Parathyroid adenoma (tissue), 2 donors: ENCODE results near the gene SYT2.

Experiments used
- H2AFZ ChIP-seq: fragments of 300-600 bp; sonication (generic); one replicate; pipeline ENCODE4 v1.7.0; 2017; ENCODE audit warnings: antibody characterized with exemption, mild to moderate bottlenecking
- H3K27ac ChIP-seq: fragments of 300-600 bp; sonication (generic); one replicate; pipeline ENCODE4 v1.7.0; 2017
- H3K27me3 ChIP-seq: fragments of 300-600 bp; sonication (generic); one replicate; pipeline ENCODE4 v1.7.0; 2017; ENCODE audit warnings: low read length; ENCODE audit not compliant: control insufficient read depth, insufficient read depth
- H3K36me3 ChIP-seq: fragments of 300-600 bp; sonication (generic); one replicate; pipeline ENCODE4 v1.7.0; 2017; ENCODE audit warnings: low read length; ENCODE audit not compliant: control insufficient read depth, insufficient read depth
- H3K4me1 ChIP-seq: fragments of 300-600 bp; sonication (generic); one replicate; pipeline ENCODE4 v1.7.0; 2017; ENCODE audit warnings: control low read depth
- H3K4me2 ChIP-seq: fragments of 300-600 bp; sonication (generic); one replicate; pipeline ENCODE4 v1.7.0; 2017; ENCODE audit warnings: low read length
- H3K4me3 ChIP-seq: fragments of 300-600 bp; sonication (generic); one replicate; pipeline ENCODE4 v1.7.0; 2017; ENCODE audit warnings: low read depth, low read length
- H3K79me2 ChIP-seq: fragments of 300-600 bp; sonication (generic); one replicate; pipeline ENCODE4 v1.7.0; 2017; ENCODE audit warnings: control low read depth
- H3K9ac ChIP-seq: fragments of 300-600 bp; sonication (generic); one replicate; pipeline ENCODE4 v1.7.0; 2017; ENCODE audit warnings: mild to moderate bottlenecking
- H3K9me3 ChIP-seq: fragments of 300-600 bp; sonication (generic); one replicate; pipeline ENCODE4 v1.7.0; 2017; ENCODE audit warnings: low read length; ENCODE audit not compliant: control insufficient read depth
- CTCF ChIP-seq: fragments of 300-600 bp; sonication (generic); IDR thresholded peaks from one replicate; pipeline ENCODE4 v1.7.0; 2017; ENCODE audit warnings: antibody characterized with exemption, mild to moderate bottlenecking
- donor health status: primary hyperparathyroidism.

The SYT2 gene

GRCh38 chr1:202648605-202649226 lies 61.5 kb downstream of the SYT2 start:
- Histone ChIP-seq H3K4me3 (no peak overlapping the region), H3K9ac (no peak overlapping the region), H2AFZ (no peak overlapping the region), H3K4me1 (no peaks in the 10 kb centered on the region), H3K79me2 (no peaks in the 10 kb centered on the region), H3K27ac (no peak overlapping the region), H3K9me3 (no peaks in the 10 kb centered on the region), H3K36me3 (no peaks in the 10 kb centered on the region), H3K27me3 (no peaks in the 10 kb centered on the region), H3K4me2 (no peak overlapping the region)
- no peak for TF ChIP-seq CTCF

- no peak overlapping the region for H3K4me2 ChIP-seq
- H3K27me3 ChIP-seq = no peaks in the 10 kb centered on the region
- H3K4me3 ChIP-seq = no peak overlapping the region
- no peaks in the 10 kb centered on the region for H3K79me2 ChIP-seq
- H3K9ac ChIP-seq = no peak overlapping the region
- H3K4me1 ChIP-seq = no peaks in the 10 kb centered on the region
- H3K9me3 ChIP-seq = no peaks in the 10 kb centered on the region
- H2AFZ ChIP-seq = no peak overlapping the region
- TF ChIP-seq CTCF = no peak
- no peaks in the 10 kb centered on the region for H3K36me3 ChIP-seq
- H3K27ac ChIP-seq = no peak overlapping the region
Measured at GRCh38 chr1:202645097-202645476, 65.2 kb downstream of the SYT2 start.

GRCh38 chr1:202644219-202645096 lies 65.8 kb downstream of the SYT2 start:
- no peak overlapping the region for H3K9ac ChIP-seq
- peak overlapping the region; percentile 4 for H3K4me3 ChIP-seq
- no peak overlapping the region for H3K27ac ChIP-seq
- H3K36me3 ChIP-seq = no peaks in the 10 kb centered on the region
- H3K4me2 ChIP-seq = peak overlapping the region; percentile 58
- no peaks in the 10 kb centered on the region for H3K9me3 ChIP-seq
- TF ChIP-seq CTCF = no peak
- no peak overlapping the region for H2AFZ ChIP-seq
- H3K4me1 ChIP-seq = no peaks in the 10 kb centered on the region
- H3K27me3 ChIP-seq = no peaks in the 10 kb centered on the region
- H3K79me2 ChIP-seq = no peaks in the 10 kb centered on the region

- Histone ChIP-seq H3K79me2 (no peaks in the 10 kb centered on the region), H3K4me1 (no peaks in the 10 kb centered on the region), H3K27me3 (no peaks in the 10 kb centered on the region), H3K4me3 (peak overlapping the region; percentile 4), H3K4me2 (peak overlapping the region; percentile 58), H2AFZ (peak overlapping the region; percentile 72), H3K9me3 (no peaks in the 10 kb centered on the region), H3K36me3 (no peaks in the 10 kb centered on the region), H3K9ac (no peak overlapping the region), H3K27ac (no peak overlapping the region)
- no peak for TF ChIP-seq CTCF
Measured at GRCh38 chr1:202643397-202644218, 66.6 kb downstream of the SYT2 start.
